ENCODE results near the gene BLOC1S5.

The BLOC1S5 gene

DNA sequence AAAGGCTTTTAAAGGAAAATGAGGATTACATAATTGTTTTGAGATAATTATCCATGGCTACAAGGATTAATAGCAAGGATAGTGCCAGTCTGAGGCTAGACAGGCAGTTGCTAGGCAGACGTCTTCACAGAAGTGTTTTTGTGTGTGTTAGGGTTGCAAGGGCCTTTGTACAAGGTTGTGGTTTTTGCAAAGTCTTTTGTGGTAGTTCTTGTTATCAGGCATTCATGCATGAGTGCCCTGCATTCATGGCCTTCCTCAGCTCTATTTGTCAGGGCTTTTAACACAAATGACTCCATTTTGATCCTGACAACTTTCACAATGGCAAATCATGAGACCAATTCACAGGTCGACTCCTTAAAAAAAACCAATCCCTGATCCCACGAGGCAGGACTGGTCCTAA lies 85.5 kb downstream of the BLOC1S5 start:
- H3K9ac ChIP-seq (ENCODE audit: insufficient read length, low read depth): no peak overlapping the region
- H3K36me3 ChIP-seq (ENCODE audit: insufficient read depth, insufficient read length, low read length): no peaks in the 10 kb centered on the region
- H3K4me3 ChIP-seq (ENCODE audit: insufficient read length, low read depth): no peak overlapping the region
- no peak for DNase-seq (ENCODE audit: low read depth, low spot score)
- H3K4me1 ChIP-seq (ENCODE audit: insufficient read depth, insufficient read length): no peaks in the 10 kb centered on the region
- H3K27me3 ChIP-seq (ENCODE audit: insufficient read depth, insufficient read length): no peaks in the 10 kb centered on the region
- TF ChIP-seq YY1 (IDR thresholded peaks at IDR 0.05; ENCODE audit: insufficient read depth, insufficient read length): no peak
- no peak for TF ChIP-seq ZNF274 (IDR thresholded peaks at IDR 0.05; ENCODE audit: low read depth, low read length)
- no peak for TF ChIP-seq SUZ12 (IDR thresholded peaks at IDR 0.05; ENCODE audit: extremely low read depth, insufficient read depth, insufficient read length)
- H3K9me3 ChIP-seq (ENCODE audit: insufficient read depth, low read length): no peaks in the 10 kb centered on the region

DNA sequence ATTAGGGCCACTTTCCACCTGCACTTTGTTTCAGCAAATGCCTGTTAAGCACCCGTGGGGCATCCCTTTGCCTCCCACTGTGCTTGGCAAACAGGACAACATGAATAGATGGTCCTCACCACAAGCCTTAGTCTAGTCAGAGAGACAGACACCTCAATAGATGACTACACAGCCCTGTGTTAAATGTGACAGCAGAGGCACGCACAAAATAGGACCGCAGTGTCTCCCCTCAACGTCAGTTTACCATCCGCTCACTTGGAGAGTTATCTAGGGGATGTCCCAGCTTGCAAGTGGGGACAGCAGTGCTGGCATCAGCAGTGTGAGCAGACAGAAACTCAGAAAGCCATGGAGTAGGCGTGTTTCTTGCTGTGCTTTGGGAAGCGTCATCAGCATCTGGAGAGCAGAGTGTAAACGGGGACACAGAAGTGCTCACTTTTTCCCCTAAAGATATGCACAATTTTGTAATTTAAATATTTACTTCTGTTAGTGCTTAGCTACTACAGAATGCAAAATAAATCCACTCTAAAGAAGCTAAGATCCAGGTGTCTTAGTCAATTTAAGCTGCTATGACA lies 87.6 kb downstream of the BLOC1S5 start:
- H3K4me1 ChIP-seq (ENCODE audit: insufficient read depth, insufficient read length): no peaks in the 10 kb centered on the region
- DNase-seq (ENCODE audit: low read depth, low spot score): no peak
- H3K9ac ChIP-seq (ENCODE audit: insufficient read length, low read depth): no peak overlapping the region
- TF ChIP-seq SUZ12 (IDR thresholded peaks at IDR 0.05; ENCODE audit: extremely low read depth, insufficient read depth, insufficient read length): no peak
- no peak for TF ChIP-seq YY1 (IDR thresholded peaks at IDR 0.05; ENCODE audit: insufficient read depth, insufficient read length)
- TF ChIP-seq ZNF274 (IDR thresholded peaks at IDR 0.05; ENCODE audit: low read depth, low read length): no peak
- H3K27me3 ChIP-seq (ENCODE audit: insufficient read depth, insufficient read length): no peaks in the 10 kb centered on the region
- H3K9me3 ChIP-seq (ENCODE audit: insufficient read depth, low read length): no peaks in the 10 kb centered on the region
- no peak overlapping the region for H3K4me3 ChIP-seq (ENCODE audit: insufficient read length, low read depth)
- no peaks in the 10 kb centered on the region for H3K36me3 ChIP-seq (ENCODE audit: insufficient read depth, insufficient read length, low read length)

DNA sequence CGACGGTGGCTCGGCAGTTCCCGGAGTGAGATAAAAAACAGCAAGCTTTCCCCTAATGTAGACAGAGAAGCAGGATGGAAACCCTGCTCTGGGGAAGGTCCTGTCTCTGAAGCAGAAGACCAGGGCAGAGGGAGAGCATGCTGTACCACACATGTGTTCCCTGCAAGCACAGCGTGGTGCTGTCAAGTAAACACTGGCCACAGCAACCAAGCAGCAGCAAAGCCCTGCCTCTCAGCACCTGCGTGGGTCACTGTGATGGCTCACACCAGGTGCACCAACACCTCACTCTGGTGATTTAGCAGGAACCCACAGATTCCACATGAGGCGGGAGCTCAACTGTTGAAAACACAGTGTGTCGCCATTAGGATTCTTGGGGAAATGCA lies 88.4 kb downstream of the BLOC1S5 start:
- no peak overlapping the region for H3K4me3 ChIP-seq (ENCODE audit: insufficient read length, low read depth)

DNA sequence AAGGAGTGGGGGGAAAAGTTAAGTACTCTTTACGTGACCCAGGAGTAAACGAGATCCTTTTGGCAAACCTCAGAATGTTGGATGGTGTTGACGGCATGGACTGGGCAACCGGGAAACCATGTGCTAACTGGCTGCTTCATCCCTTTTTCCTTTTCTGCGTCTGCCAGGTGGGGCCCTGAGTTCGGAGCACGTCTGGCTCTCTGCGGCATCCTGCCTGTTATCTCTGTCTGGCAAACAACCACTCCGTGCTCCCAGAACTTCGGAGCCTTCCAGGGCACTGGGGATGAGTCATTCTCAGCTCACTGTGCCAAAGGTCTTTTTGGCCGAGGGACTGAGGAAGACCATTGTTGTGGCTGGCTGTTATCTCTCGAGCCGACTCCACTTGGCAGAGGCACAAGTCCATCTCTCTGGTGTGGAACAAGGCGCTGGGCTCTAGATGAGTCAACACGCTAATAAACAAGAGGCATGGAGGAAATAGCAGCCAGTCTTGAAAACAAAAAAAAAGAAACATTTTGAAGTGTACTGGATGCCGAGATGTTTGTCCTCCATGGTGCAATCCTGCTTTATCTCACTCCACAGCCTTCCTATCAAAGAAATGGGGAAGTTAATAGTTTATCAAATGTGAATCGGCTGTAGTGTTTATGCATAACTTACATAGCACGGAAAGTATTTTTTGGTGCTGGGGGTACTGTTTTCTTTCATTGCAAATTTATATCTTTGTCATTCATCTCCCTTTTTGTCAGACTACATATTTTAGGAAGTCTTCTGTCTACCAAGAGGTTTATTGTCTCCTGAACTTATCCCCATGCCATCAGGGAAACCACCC lies 89.0 kb downstream of the BLOC1S5 start:
- H3K9ac ChIP-seq (ENCODE audit: insufficient read length, low read depth): no peak overlapping the region
- TF ChIP-seq ZNF274 (IDR thresholded peaks at IDR 0.05; ENCODE audit: low read depth, low read length) (no peak), SUZ12 (IDR thresholded peaks at IDR 0.05; ENCODE audit: extremely low read depth, insufficient read depth, insufficient read length) (no peak), YY1 (IDR thresholded peaks at IDR 0.05; ENCODE audit: insufficient read depth, insufficient read length) (no peak)

More for the DNA sequence above, 88.4 kb downstream of the BLOC1S5 start:
- no peaks in the 10 kb centered on the region for H3K36me3 ChIP-seq (ENCODE audit: insufficient read depth, insufficient read length, low read length)
- no peak overlapping the region for H3K9ac ChIP-seq (ENCODE audit: insufficient read length, low read depth)
- no peak for DNase-seq (ENCODE audit: low read depth, low spot score)
- H3K9me3 ChIP-seq (ENCODE audit: insufficient read depth, low read length): peaks cover 6% of the 10 kb centered on the region
- no peaks in the 10 kb centered on the region for H3K27me3 ChIP-seq (ENCODE audit: insufficient read depth, insufficient read length)
- no peaks in the 10 kb centered on the region for H3K4me1 ChIP-seq (ENCODE audit: insufficient read depth, insufficient read length)
- TF ChIP-seq ZNF274 (IDR thresholded peaks at IDR 0.05; ENCODE audit: low read depth, low read length): no peak
- TF ChIP-seq YY1 (IDR thresholded peaks at IDR 0.05; ENCODE audit: insufficient read depth, insufficient read length): no peak
- no peak for TF ChIP-seq SUZ12 (IDR thresholded peaks at IDR 0.05; ENCODE audit: extremely low read depth, insufficient read depth, insufficient read length)

DNA sequence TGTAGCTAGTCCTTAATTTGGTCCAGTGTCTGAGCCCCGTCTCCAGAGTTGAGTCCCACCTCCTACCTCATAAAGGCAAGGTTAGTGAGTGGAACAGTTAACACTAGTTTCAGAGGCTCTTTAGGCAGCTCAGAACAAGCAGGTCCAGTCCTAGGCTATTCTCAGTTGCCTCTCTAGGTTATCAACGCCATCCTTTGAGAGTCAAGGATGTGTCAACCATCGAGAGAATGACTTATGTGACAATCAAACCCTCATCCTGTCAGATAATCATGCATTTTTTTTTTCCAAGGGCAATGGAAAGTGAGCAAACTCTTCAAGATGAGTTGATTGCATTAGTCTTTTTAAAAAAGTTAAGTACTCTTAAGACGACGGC lies 89.6 kb downstream of the BLOC1S5 start:
- Histone ChIP-seq H3K27me3 (ENCODE audit: insufficient read depth, insufficient read length) (no peaks in the 10 kb centered on the region), H3K9ac (ENCODE audit: insufficient read length, low read depth) (no peak overlapping the region), H3K4me3 (ENCODE audit: insufficient read length, low read depth) (no peak overlapping the region), H3K4me1 (ENCODE audit: insufficient read depth, insufficient read length) (no peaks in the 10 kb centered on the region), H3K9me3 (ENCODE audit: insufficient read depth, low read length) (peaks cover 18% of the 10 kb centered on the region), H3K36me3 (ENCODE audit: insufficient read depth, insufficient read length, low read length) (no peaks in the 10 kb centered on the region)
- no peak for TF ChIP-seq ZNF274 (IDR thresholded peaks at IDR 0.05; ENCODE audit: low read depth, low read length)
- TF ChIP-seq YY1 (IDR thresholded peaks at IDR 0.05; ENCODE audit: insufficient read depth, insufficient read length): no peak
- TF ChIP-seq SUZ12 (IDR thresholded peaks at IDR 0.05; ENCODE audit: extremely low read depth, insufficient read depth, insufficient read length): no peak
- no peak for DNase-seq (ENCODE audit: low read depth, low spot score)

More for the DNA sequence above, 89.0 kb downstream of the BLOC1S5 start:
- Histone ChIP-seq H3K27me3 (ENCODE audit: insufficient read depth, insufficient read length) (no peaks in the 10 kb centered on the region), H3K9me3 (ENCODE audit: insufficient read depth, low read length) (peaks cover 12% of the 10 kb centered on the region), H3K4me3 (ENCODE audit: insufficient read length, low read depth) (no peak overlapping the region), H3K36me3 (ENCODE audit: insufficient read depth, insufficient read length, low read length) (no peaks in the 10 kb centered on the region), H3K4me1 (ENCODE audit: insufficient read depth, insufficient read length) (no peaks in the 10 kb centered on the region)
- DNase-seq (ENCODE audit: low read depth, low spot score): no peak

DNA sequence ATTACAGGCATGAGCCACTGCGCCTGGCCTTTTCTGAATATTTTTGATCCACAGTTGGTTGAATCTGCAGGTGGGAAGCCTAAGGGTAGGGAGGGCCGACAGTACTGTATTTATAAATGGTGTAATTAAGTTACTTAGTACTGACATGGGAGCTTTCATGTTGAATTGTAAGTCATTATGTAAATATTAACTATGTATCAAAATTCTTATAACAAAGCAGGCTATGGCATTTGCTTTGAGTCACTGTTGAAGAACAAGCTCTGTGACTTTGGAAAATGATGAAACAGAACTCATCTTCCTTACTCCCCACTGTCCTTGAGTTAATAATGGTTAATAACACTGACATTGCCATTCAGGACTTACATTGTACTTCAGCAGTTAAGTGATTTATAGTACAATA lies 90.6 kb downstream of the BLOC1S5 start:
- DNase-seq (ENCODE audit: low read depth, low spot score): no peak

DNA sequence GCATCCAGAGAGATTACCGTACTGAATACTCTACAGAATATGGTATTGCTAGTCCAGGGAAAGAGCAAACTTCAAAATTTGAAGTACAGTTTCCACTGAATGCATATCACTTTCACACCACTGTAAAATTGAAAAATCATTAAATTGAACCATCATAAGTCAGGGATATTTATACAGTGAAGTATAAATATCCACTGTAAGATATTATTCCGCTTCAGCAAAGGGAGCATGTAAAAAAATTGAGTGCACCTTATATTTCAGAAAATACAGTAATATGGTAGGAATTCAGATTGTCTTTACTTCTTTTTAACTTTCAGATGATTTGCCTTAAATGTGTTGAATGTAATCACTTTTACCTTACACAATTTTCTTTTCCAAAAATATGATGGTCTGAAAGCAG lies 92.7 kb downstream of the BLOC1S5 start:
- no peaks in the 10 kb centered on the region for H3K36me3 ChIP-seq (ENCODE audit: insufficient read depth, insufficient read length, low read length)
- no peaks in the 10 kb centered on the region for H3K4me1 ChIP-seq (ENCODE audit: insufficient read depth, insufficient read length)
- H3K4me3 ChIP-seq (ENCODE audit: insufficient read length, low read depth): no peak overlapping the region
- TF ChIP-seq SUZ12 (IDR thresholded peaks at IDR 0.05; ENCODE audit: extremely low read depth, insufficient read depth, insufficient read length) (no peak), ZNF274 (IDR thresholded peaks at IDR 0.05; ENCODE audit: low read depth, low read length) (no peak), YY1 (IDR thresholded peaks at IDR 0.05; ENCODE audit: insufficient read depth, insufficient read length) (no peak)
- H3K27me3 ChIP-seq (ENCODE audit: insufficient read depth, insufficient read length): no peaks in the 10 kb centered on the region
- DNase-seq (ENCODE audit: low read depth, low spot score): no peak
- no peak overlapping the region for H3K9ac ChIP-seq (ENCODE audit: insufficient read length, low read depth)
- peaks cover 20% of the 10 kb centered on the region for H3K9me3 ChIP-seq (ENCODE audit: insufficient read depth, low read length)

More for the DNA sequence above, 90.6 kb downstream of the BLOC1S5 start:
- peaks cover 20% of the 10 kb centered on the region for H3K9me3 ChIP-seq (ENCODE audit: insufficient read depth, low read length)
- H3K4me3 ChIP-seq (ENCODE audit: insufficient read length, low read depth): no peak overlapping the region
- H3K36me3 ChIP-seq (ENCODE audit: insufficient read depth, insufficient read length, low read length): no peaks in the 10 kb centered on the region
- TF ChIP-seq ZNF274 (IDR thresholded peaks at IDR 0.05; ENCODE audit: low read depth, low read length) (no peak), YY1 (IDR thresholded peaks at IDR 0.05; ENCODE audit: insufficient read depth, insufficient read length) (no peak), SUZ12 (IDR thresholded peaks at IDR 0.05; ENCODE audit: extremely low read depth, insufficient read depth, insufficient read length) (no peak)
- no peak overlapping the region for H3K9ac ChIP-seq (ENCODE audit: insufficient read length, low read depth)
- H3K4me1 ChIP-seq (ENCODE audit: insufficient read depth, insufficient read length): no peaks in the 10 kb centered on the region
- no peaks in the 10 kb centered on the region for H3K27me3 ChIP-seq (ENCODE audit: insufficient read depth, insufficient read length)

Measured in NT2/D1 (cell line).